Left cardiac atrium (tissue), 4 donors: ENCODE measurements around the gene FRMD4A. TPM values are rescaled to one million over a fixed set of nuclear protein-coding genes. Genes with fewer than 3 reads are reported as not detected.

ENCODE experiments used
- ATAC-seq, 2 donors: fragments of 200-7000 bp; cut with Tn5 transposase; one replicate each; pipeline ENCODE4 v1.9.1; 2020; ENCODE audit warnings: mild to moderate bottlenecking in 2 of 2, moderate library complexity in 2 of 2
- DNase-seq: peaks from one replicate; pipeline ENCODE4 v3.0.0-alpha.2; 2020
- intact Hi-C, 2 donors: fragments of 100-400 bp; cut with DNase I; formaldehyde crosslinking; loops; one replicate each; pipeline versions ENCODE4 v1.14.1 to v1.15.1; 2022 to 2023
- total RNA-seq, 2 donors: library from RNA; stranded (reverse); fragmentation: NEBNext Ultra II Directional; extraction: Animal tissue kit (Norgen Biotek cat#: 25700); gene quantifications; one replicate each; pipeline ENCODE4 v1.2.1, GENCODE V29; 2021
- donor health status: DM: no; HTN: yes; CAD: no.
- donor health status: DM: no; HTN: yes; CAD: no; lungs with severe emphysema.
- donor health status: DM: yes; HTN: yes; CAD: no.
- donor health status: Dilated cardiomyopathy.

Gene FRMD4A
- total RNA-seq, 2 donors from 2014 or later: 39.0 to 44.2 TPM

DNA sequence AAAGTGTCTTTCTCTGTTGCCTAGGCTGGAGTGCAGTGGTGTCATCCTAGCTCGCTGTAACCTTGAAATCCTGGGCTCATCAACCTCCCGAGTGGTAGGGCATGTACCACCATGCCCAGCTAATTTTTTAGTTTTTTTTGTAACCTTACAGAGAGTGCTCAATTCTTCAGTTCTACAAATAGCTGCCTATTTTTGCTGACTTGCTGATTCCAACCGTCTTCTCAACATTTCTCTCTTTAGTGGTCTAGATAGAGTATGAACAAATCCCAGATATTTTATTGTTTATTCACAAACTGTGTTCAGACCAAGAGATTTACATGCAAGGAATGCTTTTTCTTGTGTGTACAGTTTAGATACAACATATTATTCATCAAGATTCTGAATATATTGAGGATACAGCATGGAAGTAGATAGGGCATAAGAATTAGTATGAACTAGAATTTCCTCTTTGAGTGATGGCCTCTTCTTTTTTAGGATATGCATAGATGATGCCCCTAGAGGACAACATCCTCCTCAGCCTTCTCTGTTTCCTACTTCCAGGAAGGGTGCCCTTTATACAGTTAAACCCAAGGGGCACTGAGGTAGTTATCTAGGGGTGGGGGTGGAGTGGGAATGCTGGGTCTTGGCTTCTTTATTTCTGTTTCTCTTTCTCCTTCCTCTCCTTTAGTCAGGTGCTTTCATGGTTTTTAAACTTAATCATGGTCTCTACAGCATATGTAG lies 717.9 kb downstream of the FRMD4A start:
- intact Hi-C loops: loop anchor here in 1 of 2 donors (5.0 kb wide), 1 partner anchor 164 kb away; no protein-coding TSS in a partner anchor
- ATAC-seq (no peak), DNase-seq (no peak)

DNA sequence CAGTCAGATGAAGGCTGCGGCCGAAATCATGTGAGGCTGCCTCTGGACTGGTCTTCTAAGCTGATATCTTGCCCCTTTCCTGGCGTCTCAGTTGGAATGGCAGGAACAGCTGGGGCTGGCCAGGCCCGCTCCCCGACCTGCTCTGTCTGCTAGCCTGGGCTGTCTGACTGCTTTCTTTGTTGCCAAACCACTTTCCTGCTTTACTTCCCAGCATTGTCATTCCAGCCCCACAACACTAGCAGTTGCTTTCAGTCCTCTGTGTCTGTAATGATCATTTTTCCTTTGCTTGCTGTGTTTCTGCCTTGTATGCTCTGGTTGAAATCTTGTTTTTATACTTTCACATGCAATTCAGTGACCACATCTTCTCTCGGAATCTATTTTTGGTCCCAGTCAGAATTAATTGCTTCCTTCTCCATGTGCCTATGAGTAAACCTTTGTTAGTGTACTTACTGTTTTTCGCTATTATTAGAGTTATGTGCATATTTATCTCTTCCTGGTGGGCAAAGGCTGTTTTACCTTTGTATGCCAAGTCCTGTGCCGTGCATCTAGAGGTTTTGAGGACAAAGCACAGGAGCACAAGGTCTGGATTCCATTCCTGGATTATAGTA lies 722.4 kb downstream of the FRMD4A start:
- ATAC-seq: no peak
- intact Hi-C loops: loop anchor here in 1 of 2 donors (5.0 kb wide), 1 partner anchor 169 kb away; no protein-coding TSS in a partner anchor
- DNase-seq: no peak

DNA sequence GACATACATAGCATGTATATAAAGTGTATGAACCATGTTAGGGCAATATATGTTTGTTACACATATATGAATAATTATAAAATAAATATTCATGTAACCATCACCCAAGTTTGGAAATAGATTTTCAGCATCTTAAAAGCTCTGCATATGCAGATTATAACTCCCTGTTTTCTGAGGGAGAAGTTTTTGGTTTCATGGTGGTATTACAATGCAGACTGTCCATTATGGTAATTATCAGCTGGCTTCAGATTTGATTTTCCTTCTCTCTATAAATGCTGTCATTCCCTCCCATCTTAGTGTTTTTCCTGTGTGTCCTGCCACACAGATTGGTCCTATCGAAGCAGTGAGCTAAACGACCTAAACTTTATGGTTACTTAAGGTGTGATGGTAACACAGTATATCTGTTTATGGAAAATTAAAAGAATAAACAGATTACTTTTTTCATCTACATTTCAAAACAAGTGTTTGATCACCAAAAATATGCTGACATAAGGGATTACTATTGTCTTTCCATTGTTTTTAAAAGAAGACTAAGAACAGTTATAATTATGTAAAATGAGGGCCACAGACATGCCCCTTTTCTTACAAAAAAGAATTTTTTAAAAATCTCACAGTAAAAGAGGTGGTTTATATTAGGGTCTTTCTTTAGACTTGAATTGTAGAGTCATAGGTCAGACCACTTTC lies 726.2 kb downstream of the FRMD4A start:
- ATAC-seq (no peak), DNase-seq (no peak)
- intact Hi-C loops: loop anchor here in 1 of 2 donors (5.0 kb wide), 1 partner anchor 173 kb away; no protein-coding TSS in a partner anchor

DNA sequence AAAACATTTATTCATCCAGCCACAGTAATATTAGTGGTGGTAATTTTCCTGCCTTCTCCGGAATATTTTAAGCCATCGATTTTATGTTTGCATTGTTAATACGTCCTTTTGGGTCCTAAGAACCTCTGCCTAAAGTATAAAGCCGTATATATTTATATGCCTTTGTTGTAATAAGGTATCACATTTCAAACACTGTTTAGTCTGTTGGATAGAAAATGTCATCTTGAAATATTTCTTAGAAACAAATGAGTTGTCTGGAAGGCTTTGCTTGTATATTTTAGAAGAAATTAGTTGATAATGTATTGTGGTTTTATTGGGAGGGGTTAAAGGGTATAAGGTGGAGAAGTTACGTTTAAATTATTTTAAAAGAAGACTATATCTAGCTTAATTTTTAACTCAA lies 732.8 kb downstream of the FRMD4A start:
- ATAC-seq: no peak
- intact Hi-C loops: no loop called here
- DNase-seq: no peak

DNA sequence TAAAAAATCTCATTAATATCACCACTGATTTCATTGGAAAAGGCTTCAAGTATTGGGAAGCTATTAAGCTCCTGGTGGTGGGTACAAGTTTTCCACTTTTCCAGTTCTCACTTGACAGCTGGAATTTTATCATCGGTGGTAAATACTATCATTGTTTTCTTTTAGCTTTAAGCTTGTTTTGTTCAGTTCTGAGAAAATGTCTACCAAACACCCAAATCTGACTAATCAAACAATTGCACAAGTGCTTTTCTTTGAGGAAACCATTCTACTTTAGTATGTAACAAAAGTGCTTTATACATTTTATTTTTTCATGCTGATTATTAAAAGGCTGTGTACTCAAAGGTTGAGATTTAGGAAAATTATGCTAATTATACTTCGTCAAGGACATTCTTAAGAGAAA lies 736.1 kb downstream of the FRMD4A start:
- intact Hi-C loops: no loop called here
- ATAC-seq (no peak), DNase-seq (no peak)
